GM12878 (cell line): Measurements from ENCODE around the gene PLA2G10. TPM values are rescaled to one million over a fixed set of nuclear protein-coding genes. Genes with fewer than 3 reads are reported as not detected.

Source experiments
- ATAC-seq: fragments of 200-7000 bp; cut with Tn5 transposase; 3 replicates; pipeline ENCODE4 v1.9.1; 2020; ENCODE audit warnings: mild to moderate bottlenecking, moderate library complexity
- BruUV-seq: library from RNA; stranded (reverse); fragments of 400-500 nt; replicated peaks from 2 replicates; lab custom pipeline; 2021; lab: Mats Ljungman, UMichigan
- CTCF ChIA-PET: fragments of 300-600 bp; sonication (Branson Sonifier 250); formaldehyde crosslinking; extraction: SDS; loops from one replicate; lab custom pipeline; 2021; ENCODE audit warnings: inconsistent platforms; lab: Yijun Ruan, JAX
- POLR2A ChIA-PET: fragments of 350-600 bp; formaldehyde crosslinking; extraction: SDS; loops from one replicate; lab custom pipeline; 2021; ENCODE audit warnings: inconsistent platforms; lab: Charles Lee
- RAD21 ChIA-PET: fragments of 300-600 bp; sonication (Branson Sonifier 250); formaldehyde crosslinking; loops from one replicate; lab custom pipeline; 2023; ENCODE audit warnings: antibody characterized with exemption; ENCODE audit not compliant: unreplicated experiment; lab: Charles Lee
- SMC1A ChIA-PET: fragments of 300-600 bp; sonication (Branson Sonifier 250); formaldehyde crosslinking; loops from one replicate; lab custom pipeline; 2023; ENCODE audit not compliant: unreplicated experiment, uncharacterized antibody; lab: Charles Lee
- DNase-seq: peaks from one replicate; pipeline ENCODE4 v3.0.0-alpha.2; 2011; ENCODE audit warnings: low read depth, low spot score
- FAIRE-seq: peaks from 3 replicates; lab custom pipeline; 2011; peaks lifted over from hg19 to GRCh38; lab: Jason Lieb, UNC
- H2AFZ ChIP-seq: 2 replicates; pipeline ENCODE4 v1.6.0; 2011; ENCODE audit warnings: low read depth, low read length, control low read depth; ENCODE audit not compliant: control insufficient read depth
- H3K27ac ChIP-seq: 2 replicates; pipeline ENCODE4 v1.5.1; 2011; ENCODE audit warnings: control low read depth; ENCODE audit not compliant: control insufficient read depth, insufficient read depth
- H3K27me3 ChIP-seq, 2 experiments: replicated peaks in 1 of 2; 2 replicates each; pipeline versions ENCODE4 v1.6.0 to v1.6.1; 2011; ENCODE audit warnings: low read length in 1 of 2; ENCODE audit not compliant: control insufficient read depth in 2 of 2, insufficient read depth in 2 of 2
- H3K36me3 ChIP-seq, 2 experiments: 2 replicates each; pipeline ENCODE4 v1.5.1; 2011; ENCODE audit warnings: low read length in 1 of 2; ENCODE audit not compliant: control insufficient read depth in 2 of 2, insufficient read depth in 2 of 2
- H3K4me1 ChIP-seq: 2 replicates; pipeline ENCODE4 v1.6.1; 2011; ENCODE audit warnings: mild to moderate bottlenecking, low read length, moderate library complexity, mixed read lengths; ENCODE audit not compliant: control insufficient read depth, insufficient read depth
- H3K4me2 ChIP-seq: 2 replicates; pipeline ENCODE4 v1.6.0; 2011; ENCODE audit warnings: control low read depth; ENCODE audit not compliant: control insufficient read depth, insufficient read depth
- H3K4me3 ChIP-seq: fragments of 200-600 bp; sonication (generic); 2 replicates; pipeline ENCODE4 v1.5.1; 2016
- H3K79me2 ChIP-seq: 2 replicates; pipeline ENCODE4 v1.6.0; 2011; ENCODE audit warnings: low read length; ENCODE audit not compliant: control insufficient read depth, insufficient read depth
- H3K9ac ChIP-seq: 2 replicates; pipeline ENCODE4 v1.8.0; 2011; ENCODE audit warnings: low read length, control low read depth, mixed read lengths; ENCODE audit not compliant: control insufficient read depth, insufficient read depth
- H3K9me3 ChIP-seq: replicated peaks from 3 replicates; pipeline ENCODE4 v1.5.1; 2011; ENCODE audit warnings: mild to moderate bottlenecking, low read length; ENCODE audit not compliant: control insufficient read depth, insufficient read depth
- H4K20me1 ChIP-seq: 2 replicates; pipeline ENCODE4 v1.6.0; 2011; ENCODE audit not compliant: control insufficient read depth, insufficient read depth
- BRCA1 ChIP-seq: IDR thresholded peaks from 2 replicates; pipeline ENCODE4 v1.6.1; 2011; ENCODE audit warnings: low read depth, low read length, improper control_type of control experiment
- CUX1 ChIP-seq: IDR thresholded peaks from 2 replicates; pipeline ENCODE4 v1.6.1; 2012; ENCODE audit warnings: improper control_type of control experiment, low read depth, low read length; ENCODE audit not compliant: insufficient replicate concordance
- DPF2 ChIP-seq: fragments of 450-650 bp; IDR thresholded peaks from 2 replicates; pipeline ENCODE4 v1.6.1; 2017; ENCODE audit warnings: mild to moderate bottlenecking
- ETV6 ChIP-seq, 2 experiments: fragments of 450-650 bp in 1 of 2; IDR thresholded peaks in 1 of 2; conservative IDR thresholded peaks in 1 of 2; 2 replicates each; pipeline ENCODE4 v1.6.1; 2014; ENCODE audit warnings: antibody characterized with exemption in 1 of 2, borderline replicate concordance in 1 of 2, low read depth in 1 of 2, mild to moderate bottlenecking in 1 of 2, moderate library complexity in 1 of 2
- JUND ChIP-seq: IDR thresholded peaks from 2 replicates; pipeline ENCODE4 v1.6.1; 2012; ENCODE audit warnings: low read depth, mild to moderate bottlenecking, low read length, improper control_type of control experiment, moderate library complexity
- NR2C2 ChIP-seq: IDR thresholded peaks from 2 replicates; pipeline ENCODE4 v1.6.1; 2011; ENCODE audit warnings: borderline replicate concordance, low read depth; ENCODE audit not compliant: control insufficient read depth, insufficient read length
- RAD21 ChIP-seq: IDR thresholded peaks from 2 replicates; pipeline ENCODE4 v1.6.1; 2011; ENCODE audit warnings: mild to moderate bottlenecking, low read depth, low read length, moderate library complexity; ENCODE audit not compliant: insufficient read depth
- YBX1 ChIP-seq: fragments of 450-650 bp; IDR thresholded peaks from 2 replicates; pipeline ENCODE4 v1.6.1; 2016; ENCODE audit warnings: antibody characterized with exemption
- WGBS: methylation state at CpG from one replicate; pipeline ENCODE4 v1.1.6; 2016; ENCODE audit warnings: low lambda C conversion rate; ENCODE audit not compliant: insufficient replicate concordance, insufficient coverage; ENCODE audit errors: missing lambda C conversion rate; 5-methylcytosine and 5-hydroxymethylcytosine counted together
- in situ Hi-C: fragments of 300-500 bp; cut with MboI; formaldehyde crosslinking; loops from 9 replicates; pipeline ENCODE4 v1.14.3; 2018; ENCODE audit warnings: mixed read lengths
- intact Hi-C: fragments of 100-400 bp; cut with micrococcal nuclease; formaldehyde crosslinking; loops from one replicate; pipeline ENCODE4 v1.14.2; 2022; ENCODE audit not compliant: unreplicated experiment
- polyA plus RNA-seq, 11 experiments: library from polyadenylated mRNA; depleted of rRNA in 4 of 11; unstranded in 6 of 11; stranded (reverse) in 5 of 11; fragments of >200 nt; fragmentation: Nextera tagmentation in 4 of 11; fragmentation: Illumina TruSeq in 1 of 11; extraction: Ambion mirVana in 4 of 11; extraction: Trizol in 1 of 11; gene quantifications; 1 replicate in 1 of 11; 2 replicates in 10 of 11; pipeline versions ENCODE4 v1.2.1 to v1.2.3, GENCODE V29; 2011 to 2016; ENCODE audit warnings: inconsistent platforms in 2 of 11, missing spikeins in 2 of 11, low read depth in 1 of 11
- total RNA-seq, 4 experiments: library from RNA; depleted of rRNA in 3 of 4; stranded (reverse); fragments of >200 nt in 3 of 4; fragmentation: Illumina TruSeq in 1 of 4; extraction: Trizol in 1 of 4; gene quantifications; 2 replicates each; pipeline versions ENCODE4 v1.2.1 to v1.2.3, GENCODE V29; 2013 to 2021

The PLA2G10 gene
- total and polyA plus RNA-seq, 10 of the 15 experiments (the other 5 are each of a cell fraction or from before 2014, with no cell fraction given), result not detected

- H3K9ac ChIP-seq, result peak overlapping the region; percentile 93
Measured at GRCh38 chr16:14629612-14629918, 64.5 kb downstream of the PLA2G10 start.

DNA sequence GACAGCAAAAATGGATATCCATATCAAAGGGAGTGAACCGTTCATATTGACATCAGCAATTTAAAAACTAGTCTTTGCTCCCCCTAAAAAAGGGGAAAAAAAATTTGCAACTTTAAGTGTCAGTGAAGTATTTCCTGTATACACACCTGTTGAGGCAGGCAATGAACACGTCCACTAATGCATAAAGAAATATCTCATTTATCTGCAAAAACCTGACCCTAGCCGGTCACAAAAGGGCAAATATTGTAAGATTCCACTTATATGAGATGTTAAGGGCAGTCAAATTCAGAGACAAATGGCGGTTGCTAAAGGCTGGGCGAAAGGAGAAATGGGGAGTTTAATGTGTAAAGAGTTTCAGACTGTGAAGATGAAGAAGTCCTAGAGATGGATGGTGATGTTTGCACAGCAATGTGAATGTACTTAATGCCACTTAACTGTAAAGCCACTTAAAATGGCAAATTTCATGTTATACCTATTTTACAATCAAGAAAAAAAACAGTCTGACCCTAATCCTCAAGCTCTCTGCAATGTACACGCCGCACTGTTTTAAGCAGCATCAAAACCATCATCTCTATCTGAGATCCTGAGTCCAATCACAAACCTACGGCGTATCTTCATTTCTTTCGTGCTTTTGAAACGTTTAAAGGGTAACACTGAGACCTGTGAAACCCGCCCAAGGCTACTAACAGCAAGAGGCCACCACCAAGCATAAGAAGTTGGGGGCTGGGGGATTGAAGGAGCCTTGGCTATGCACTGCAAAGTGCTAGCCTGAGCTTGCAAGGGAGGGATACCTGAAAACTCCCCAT lies 65.1 kb downstream of the PLA2G10 start:
- ChIA-PET SMC1A (interaction anchor here (1.1 to 4.1 kb wide), 4 partner anchors 19 to 42 kb away, joined by 3 to 22 read pairs (median 6); no protein-coding TSS in a partner anchor), POLR2A (interaction anchor here (0.8 to 2.4 kb wide), 6 partner anchors 8 to 30 kb away, joined by 3 to 14 read pairs (median 4); no protein-coding TSS in a partner anchor), CTCF (interaction anchor here (1.2 kb wide), 1 partner anchor 42 kb away, joined by 3 read pairs; no protein-coding TSS in a partner anchor), RAD21 (interaction anchor here (1.1 to 1.9 kb wide), 3 partner anchors 21 to 44 kb away, joined by 3 to 6 read pairs (median 6); no protein-coding TSS in a partner anchor)
- Histone ChIP-seq H3K9me3 (no peaks in the 10 kb centered on the region), H3K9ac (peak overlapping the region; percentile 93), H3K4me1 (peaks cover 12% of the 10 kb centered on the region), H3K27ac (peak overlapping the region; percentile 71), H2AFZ (no peak overlapping the region; the same call in 1 of the 2 replicates), H3K4me2 (peak overlapping the region; percentile 84), H3K27me3 (no peaks in the 10 kb centered on the region), H3K4me3 (peak overlapping the region; percentile 96), H3K36me3 (peaks cover 0 to 7% of the 10 kb centered on the region in 2 experiments; a peak in 3 of 4 replicates), H3K79me2 (peaks cover 39% of the 10 kb centered on the region), H4K20me1 (no peaks in the 10 kb centered on the region)
- no peak for FAIRE-seq
- intact Hi-C loops (loop anchor here (2.0 kb wide), 1 partner anchor 20 kb away; no protein-coding TSS in a partner anchor), in situ Hi-C loops (loop anchor here (25.0 kb wide), 2 partner anchors 458 to 1008 kb away; partner anchors contain the start of genes MARF1 and RRN3)
- TSS peak; percentile 44 for BruUV-seq
- 7% methylated on average over 12 of the region's 12 CpGs for WGBS
- 0 out of 3 replicates have a peak, but pooled peaks have one; percentile 0 for ATAC-seq
- no peak for DNase-seq
- TF ChIP-seq RAD21, result no peak
- no peak for TF ChIP-seq JUND
- no peak for TF ChIP-seq CUX1
- TF ChIP-seq YBX1, result no peak

More at GRCh38 chr16:14629612-14629918, 64.5 kb downstream of the PLA2G10 start:
- H3K4me2 ChIP-seq, result peak overlapping the region; percentile 84
- CTCF ChIA-PET, result interaction anchor here (1.2 kb wide), 1 partner anchor 42 kb away, joined by 3 read pairs; no protein-coding TSS in a partner anchor
- POLR2A ChIA-PET, result interaction anchor here (0.8 to 2.4 kb wide), 6 partner anchors 8 to 324 kb away, joined by 3 to 14 read pairs (median 3); no protein-coding TSS in a partner anchor
- H2AFZ ChIP-seq, result no peak overlapping the region; the same call in 1 of the 2 replicates
- FAIRE-seq (no peak), ATAC-seq (peak; percentile 4), DNase-seq (no peak)
- peaks cover 0 to 7% of the 10 kb centered on the region in 2 experiments; a peak in 3 of 4 replicates for H3K36me3 ChIP-seq
- BruUV-seq, result no TSS peak
- RAD21 ChIA-PET, result interaction anchor here (1.1 to 1.9 kb wide), 3 partner anchors 22 to 43 kb away, joined by 3 to 6 read pairs (median 6); no protein-coding TSS in a partner anchor
- WGBS, result 0% methylated on average over 15 of the region's 17 CpGs
- peak overlapping the region; percentile 96 for H3K4me3 ChIP-seq
- intact Hi-C loops (loop anchor here (2.0 kb wide), 1 partner anchor 21 kb away; no protein-coding TSS in a partner anchor), in situ Hi-C loops (loop anchor here (25.0 kb wide), 2 partner anchors 458 to 1008 kb away; partner anchors contain the start of genes MARF1 and RRN3)
- peaks cover 45% of the 10 kb centered on the region for H3K79me2 ChIP-seq
- no peaks in the 10 kb centered on the region for H3K9me3 ChIP-seq
- peak overlapping the region; percentile 71 for H3K27ac ChIP-seq
- SMC1A ChIA-PET, result interaction anchor here (1.1 to 4.1 kb wide), 4 partner anchors 20 to 42 kb away, joined by 3 to 22 read pairs (median 6); no protein-coding TSS in a partner anchor
- TF ChIP-seq YBX1 (no peak), ETV6 (conservative IDR thresholded peaks at IDR 0.05 in 1 of 2, IDR thresholded peaks at IDR 0.05 in 1 of 2; ENCODE audit: borderline replicate concordance in 1 of 2, low read depth in 1 of 2) (no peak), BRCA1 (no peak), DPF2 (no peak), NR2C2 (no peak)
- TF ChIP-seq, all 136 proteins: peak for 0
- Histone ChIP-seq H3K4me1 (peaks cover 12% of the 10 kb centered on the region), H4K20me1 (no peaks in the 10 kb centered on the region), H3K27me3 (no peaks in the 10 kb centered on the region)
